Myocyte (in vitro differentiated cells): ENCODE results near the gene CKM. TPM values are rescaled to one million over a fixed set of nuclear protein-coding genes. Genes with fewer than 3 reads are reported as not detected.
"Not testable (repeated sequence)": the region's sequence is repeated elsewhere in the genome, so short reads cannot be mapped to it uniquely, and the experiment has no call there.

Source experiments
- DNase-seq: peaks from one replicate; pipeline ENCODE4 v3.0.0-alpha.2; 2012; ENCODE audit warnings: low read depth
- total RNA-seq: library from RNA; depleted of rRNA; stranded (reverse); fragments of >200 nt; gene quantifications from 2 replicates; pipeline ENCODE4 v1.2.3, GENCODE V29; 2014

The CKM gene
- total RNA-seq, 1 donor from 2014 or later: 2,511 TPM

GRCh38 chr19:45349430-45349941, 26.8 kb upstream of the CKM start:
- no peak for DNase-seq

DNA sequence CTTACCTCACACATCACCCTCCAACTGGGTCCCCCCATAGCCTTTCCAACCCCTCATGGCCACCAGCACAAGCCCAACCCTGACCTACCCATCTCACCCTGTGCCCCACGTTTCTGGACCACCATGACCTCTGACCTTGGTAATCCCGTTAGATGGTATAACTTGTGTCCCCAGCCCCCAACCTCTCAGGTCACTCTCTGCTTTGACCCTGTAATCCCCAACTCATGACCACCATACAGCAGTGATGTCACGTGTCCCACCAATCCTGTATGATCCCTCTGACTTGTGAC, 26.4 kb upstream of the CKM start:
- DNase-seq: no peak

DNA sequence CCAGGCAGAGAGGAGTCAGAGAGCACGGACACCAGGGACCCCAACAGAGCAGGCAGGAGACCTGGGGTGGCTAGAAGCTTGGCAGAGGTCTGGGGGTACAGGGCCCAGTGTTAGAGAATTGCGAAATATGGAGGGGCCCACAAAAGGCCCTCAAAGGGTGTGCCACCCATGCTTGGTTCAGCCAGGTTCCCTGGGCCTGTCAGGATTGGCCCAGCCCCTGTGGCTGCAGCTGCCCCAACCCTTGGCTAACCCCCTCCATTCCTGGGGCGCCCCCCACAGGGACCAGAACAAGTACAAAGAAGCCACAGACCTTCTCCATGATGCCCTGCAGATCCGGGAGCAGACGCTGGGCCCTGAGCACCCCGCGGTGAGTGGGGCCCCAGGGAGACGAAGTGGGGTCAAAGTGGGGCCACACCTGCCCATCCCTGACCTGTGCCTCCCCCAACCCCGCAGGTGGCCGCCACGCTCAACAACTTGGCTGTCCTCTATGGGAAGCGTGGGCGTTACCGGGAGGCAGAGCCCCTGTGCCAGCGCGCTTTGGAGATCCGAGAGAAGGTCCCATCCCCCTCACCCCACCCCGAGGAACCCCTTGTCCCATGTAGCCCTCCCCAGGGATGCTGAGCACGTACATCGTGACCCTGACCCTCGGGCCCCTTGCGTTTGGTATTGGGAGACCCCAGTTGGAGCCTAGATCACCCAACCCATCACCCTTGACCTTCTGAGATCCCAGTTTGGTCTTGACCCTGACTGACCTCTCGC, 25.9 kb upstream of the CKM start:
- DNase-seq: no peak

DNA sequence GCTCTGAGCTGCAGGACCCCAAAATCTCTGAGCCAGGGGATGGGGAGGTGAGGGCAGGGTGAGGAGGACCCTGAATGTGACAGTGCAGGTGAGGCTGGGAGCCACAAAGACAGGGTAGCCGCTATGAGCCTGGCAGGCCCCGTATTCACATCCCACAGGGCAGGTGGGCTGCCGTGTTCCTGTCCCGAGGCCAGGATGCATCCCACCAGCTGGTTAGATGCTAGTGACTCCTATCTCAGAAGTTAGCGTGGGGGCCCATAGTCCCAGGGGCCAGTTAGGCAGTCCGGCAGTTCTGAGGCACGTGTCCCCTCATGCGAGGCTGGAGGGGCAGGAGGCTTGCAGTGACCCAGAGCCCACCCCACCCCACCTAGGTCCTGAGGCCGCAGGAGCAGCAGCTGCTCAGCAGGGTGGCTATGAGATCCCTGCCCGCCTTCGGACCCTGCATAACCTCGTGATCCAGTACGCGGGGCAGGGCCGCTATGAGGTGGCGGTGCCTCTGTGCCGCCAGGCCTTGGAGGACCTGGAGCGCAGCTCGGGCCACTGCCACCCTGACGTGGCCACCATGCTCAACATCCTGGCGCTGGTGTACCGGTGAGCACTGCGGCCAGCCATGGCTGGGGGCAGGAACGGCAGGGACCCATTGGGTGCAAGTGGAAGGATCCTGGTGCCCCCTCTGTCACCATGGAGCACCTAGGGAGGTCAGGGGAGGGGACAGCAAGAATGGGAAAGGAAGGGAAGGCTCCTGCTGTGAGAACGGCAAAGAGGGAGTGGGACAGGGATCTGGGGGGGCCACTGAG, 25.1 kb upstream of the CKM start:
- no peak for DNase-seq

DNA sequence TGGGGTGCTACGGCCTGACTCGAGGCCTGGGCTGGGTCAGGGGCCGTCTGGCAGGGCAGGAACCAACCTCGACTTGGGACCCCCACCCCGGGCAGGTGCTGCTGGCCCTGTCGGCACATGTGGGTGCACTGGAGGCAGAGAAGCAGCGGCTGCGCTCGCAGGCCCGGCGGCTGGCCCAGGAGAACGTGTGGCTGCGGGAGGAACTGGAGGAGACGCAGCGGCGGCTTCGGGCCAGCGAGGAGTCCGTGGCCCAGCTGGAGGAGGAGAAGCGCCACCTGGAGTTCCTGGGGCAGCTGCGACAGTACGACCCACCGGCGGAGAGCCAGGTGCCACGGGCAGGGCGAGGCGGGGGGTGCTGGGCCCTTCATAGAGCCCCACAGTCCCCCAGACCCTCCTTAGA, 23.8 kb upstream of the CKM start:
- no peak for DNase-seq

DNA sequence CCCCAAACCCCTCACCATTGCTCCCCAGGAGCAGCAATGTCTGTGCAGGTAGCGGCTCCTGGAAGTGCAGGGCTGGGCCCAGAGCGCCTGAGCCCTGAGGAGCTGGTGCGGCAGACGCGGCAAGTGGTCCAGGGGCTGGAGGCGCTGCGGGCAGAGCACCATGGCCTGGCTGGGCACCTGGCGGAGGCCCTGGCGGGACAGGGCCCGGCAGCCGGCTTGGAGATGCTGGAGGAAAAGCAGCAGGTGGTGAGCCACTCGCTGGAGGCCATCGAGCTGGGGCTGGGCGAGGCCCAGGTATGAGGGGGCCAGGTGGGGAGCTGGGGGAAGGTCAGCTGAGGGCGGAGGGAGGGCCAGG, 22.8 kb upstream of the CKM start:
- DNase-seq: no peak

DNA sequence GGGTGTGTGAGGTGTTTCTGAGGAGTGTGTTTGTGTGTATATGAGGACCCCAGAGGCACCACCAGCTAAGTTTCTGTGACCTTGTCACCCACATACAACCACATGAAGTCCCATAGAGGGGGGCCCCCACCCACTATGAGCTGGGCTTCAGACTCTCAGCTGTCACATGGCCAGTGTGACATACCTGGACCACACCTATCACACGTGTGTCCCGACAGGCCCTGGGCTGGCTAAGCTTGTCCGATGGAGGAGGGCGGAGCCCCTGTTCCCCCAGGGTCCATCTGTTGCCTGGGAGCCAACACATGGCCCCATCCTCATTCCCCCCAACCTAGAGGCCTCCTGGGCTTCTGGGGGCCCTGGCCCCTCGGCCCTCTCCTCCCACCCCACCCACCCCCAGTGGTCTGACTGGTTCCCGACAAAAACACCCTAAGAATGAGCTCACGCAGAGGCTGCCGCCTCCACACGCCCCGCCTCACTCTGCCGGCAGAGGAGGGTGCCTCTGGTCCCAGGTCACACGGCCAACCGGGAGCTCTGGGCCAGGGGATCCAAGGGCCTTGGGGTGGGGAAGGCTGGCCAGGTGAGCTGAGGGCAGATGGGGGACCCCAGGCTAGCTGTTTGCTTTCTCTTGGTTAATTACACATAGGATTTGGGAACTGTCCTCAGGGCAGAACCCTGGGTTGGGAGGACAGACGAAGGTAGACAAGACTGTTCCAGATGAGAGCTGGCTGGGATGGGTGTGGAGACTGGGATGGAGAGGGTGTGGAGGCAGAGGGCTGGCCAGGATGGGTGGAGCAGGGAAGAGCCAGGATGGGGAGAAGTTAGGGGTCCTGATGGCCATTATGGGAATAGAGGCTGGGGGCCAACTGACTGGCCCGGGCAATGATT, 22.2 kb upstream of the CKM start:
- DNase-seq: no peak

- DNase-seq: no peak
These were observed 20.2 kb upstream of the CKM start for GRCh38 chr19:45342911-45343310.

DNA sequence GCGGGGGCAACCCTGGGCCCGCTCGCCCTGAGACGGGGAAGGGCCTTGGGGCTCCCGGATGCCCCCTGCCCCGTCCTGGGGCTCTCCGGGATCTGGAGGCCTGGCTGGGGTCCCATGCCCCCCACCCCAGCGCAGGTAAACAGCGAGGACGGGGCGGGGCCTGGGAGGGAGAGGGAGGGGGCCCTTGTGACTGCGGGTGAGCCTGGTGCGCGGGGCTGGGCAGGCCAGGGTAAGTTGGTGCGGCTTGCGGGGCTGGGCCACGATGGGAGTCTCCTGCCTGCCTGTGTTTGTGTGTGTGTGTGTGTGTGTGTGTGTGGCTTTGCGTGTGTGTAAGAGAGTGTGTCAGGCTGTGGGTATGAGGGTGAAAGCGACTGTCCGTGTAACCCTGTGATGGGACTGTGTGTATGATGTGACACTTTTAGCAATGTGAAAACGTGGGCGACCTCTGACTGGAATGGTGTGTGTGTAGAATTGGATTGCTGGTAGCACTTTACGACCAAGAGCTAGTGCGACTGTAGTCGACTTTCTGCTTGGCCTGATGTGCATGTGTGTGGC, 18.3 kb upstream of the CKM start:
- no peak for DNase-seq

GRCh38 chr19:45340232-45340898, 17.7 kb upstream of the CKM start, which contains the start of gene KLC3:
Gene KLC3 (plus strand): TSS chr19:45340750. CDS start chr19:45345542, 4,792 bp downstream.
- DNase-seq: no peak

- no peak for DNase-seq
These were observed 17.0 kb upstream of the CKM start for GRCh38 chr19:45339629-45340028.

GRCh38 chr19:45336696-45337251, 14.1 kb upstream of the CKM start:
- no peak for DNase-seq

DNA sequence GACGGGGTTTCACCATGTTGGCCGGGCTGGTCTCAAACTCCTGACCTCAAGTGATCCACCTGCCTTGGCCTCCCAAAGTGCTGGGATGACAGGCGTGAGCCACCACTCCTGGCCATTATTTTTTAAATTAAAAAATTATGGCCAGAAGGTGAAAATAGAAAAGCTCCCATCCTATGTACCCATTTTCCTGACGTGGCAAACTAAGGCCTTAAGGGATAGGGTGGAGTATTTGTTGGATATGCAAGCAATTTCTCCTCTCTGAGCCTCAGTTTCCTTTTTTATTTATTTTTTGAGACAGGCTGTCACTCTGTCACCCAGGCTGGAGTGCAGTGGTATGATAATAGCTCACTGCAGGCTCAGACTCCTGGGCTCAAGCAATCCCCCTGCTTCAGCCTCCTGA, 12.2 kb upstream of the CKM start:
- not testable (repeated sequence) for DNase-seq

GRCh38 chr19:45333609-45334303, 11.1 kb upstream of the CKM start:
- no peak for DNase-seq

DNA sequence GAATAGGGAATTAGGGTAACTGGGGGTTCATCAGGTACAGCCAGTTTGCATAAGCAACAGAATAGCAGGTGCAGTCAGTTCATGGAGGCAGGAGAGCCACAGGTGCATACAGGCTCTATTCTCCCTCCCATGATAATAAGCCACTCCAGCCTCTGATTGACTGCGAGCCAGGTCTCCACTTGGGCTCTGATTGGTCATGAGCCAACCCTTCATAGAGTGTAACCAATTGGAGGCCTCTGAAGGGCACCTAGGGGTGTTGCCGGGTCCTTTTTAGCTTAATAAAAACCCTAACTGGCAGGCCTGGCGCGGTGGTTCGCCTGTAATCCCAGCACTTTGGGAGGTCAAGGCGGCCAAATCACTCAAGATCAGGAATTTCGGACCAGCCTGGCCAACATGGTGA, 8.7 kb upstream of the CKM start:
- no peak for DNase-seq

GRCh38 chr19:45327404-45328143, 4.9 kb upstream of the CKM start:
- DNase-seq: no peak

DNA sequence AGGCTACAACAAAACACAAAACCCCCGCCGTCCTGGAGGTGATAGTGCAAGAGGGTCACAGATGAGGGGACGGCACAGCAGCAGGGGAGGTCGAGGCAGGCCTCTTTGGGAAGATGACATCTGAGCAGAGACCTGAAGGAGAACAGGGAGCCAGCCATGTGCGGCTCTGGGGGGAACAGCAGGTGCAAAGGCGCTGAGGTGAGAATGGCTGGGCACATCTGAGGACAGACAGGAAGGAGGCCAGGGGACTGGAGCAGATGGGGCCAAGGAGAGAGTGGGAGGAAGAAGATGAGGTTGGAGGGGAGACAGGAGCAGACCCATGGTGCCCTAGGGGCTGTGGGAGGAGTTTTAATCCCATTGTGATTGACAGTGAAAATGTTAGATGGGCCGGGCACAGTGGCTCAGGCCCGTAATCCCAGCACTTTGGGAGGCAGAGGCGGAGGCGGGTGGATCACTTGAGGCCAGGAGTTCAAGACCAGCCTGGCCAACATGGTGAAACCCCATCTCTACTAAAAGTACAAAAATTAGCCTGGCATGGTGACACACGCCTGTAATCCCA, 1.8 kb upstream of the CKM start:
- no peak for DNase-seq

- peak; percentile 95 for DNase-seq
These were observed 1.0 kb upstream of the CKM start for GRCh38 chr19:45323671-45324081.

DNA sequence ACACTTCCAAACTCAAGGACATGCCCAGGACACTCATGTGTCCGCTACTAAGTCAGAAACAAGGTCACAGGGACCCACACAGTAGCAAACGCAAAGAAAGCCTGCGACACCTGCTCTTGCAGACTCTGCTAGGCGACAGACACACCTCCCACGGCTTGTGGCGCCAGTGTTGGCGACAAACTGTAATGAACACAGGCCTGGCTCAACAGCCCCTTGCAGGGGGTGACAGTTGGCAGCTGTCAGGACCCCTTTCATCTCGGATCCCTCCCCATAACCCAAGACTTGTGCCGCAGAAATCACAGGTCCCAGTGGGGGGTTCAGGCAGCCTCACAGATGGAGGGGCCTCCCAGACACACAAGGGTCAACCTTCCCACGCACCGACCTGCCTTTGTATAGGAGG, 364 bp downstream of the CKM start:
- DNase-seq: peak; percentile 75
